ENCODE measurements around the gene ASB13.

Gene ASB13

DNA sequence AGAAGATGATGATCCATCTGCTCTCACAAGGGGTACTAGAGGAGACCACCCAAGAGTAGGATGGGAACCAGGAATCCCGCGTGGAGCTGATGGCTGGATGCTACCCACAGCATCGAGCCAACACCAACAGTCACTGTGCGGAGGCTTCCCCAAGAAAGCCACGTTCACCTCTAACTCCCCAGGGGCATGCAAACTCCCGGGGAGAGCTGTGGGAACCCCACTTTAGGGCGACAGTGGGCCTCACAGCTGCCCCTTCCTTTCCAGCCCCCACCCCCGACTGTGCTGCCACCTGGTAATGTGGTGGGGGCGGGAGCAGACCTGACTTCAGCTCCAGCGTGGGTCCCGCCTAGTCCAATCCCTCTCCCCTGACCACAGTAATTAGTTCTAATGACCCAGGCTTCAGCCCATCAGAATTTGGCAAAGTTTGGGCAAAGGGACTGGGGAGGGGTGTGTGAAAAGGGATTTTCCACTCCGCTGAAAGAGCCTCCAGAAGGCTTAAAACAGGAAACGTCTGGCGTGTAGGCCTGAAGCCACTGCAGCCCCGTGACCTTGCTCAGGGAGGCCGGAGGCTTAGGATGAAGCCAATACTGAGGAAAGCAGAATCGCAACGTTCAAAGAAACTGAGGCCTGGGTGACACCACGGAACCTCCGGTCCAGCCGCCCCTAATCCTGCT is 20.3 kb downstream of the ASB13 start:
- no peak for DNase-seq

GRCh38 chr10:5645375-5645774 is 21.0 kb downstream of the ASB13 start:
- DNase-seq: no peak

GRCh38 chr10:5644930-5645329 is 21.5 kb downstream of the ASB13 start:
- DNase-seq: no peak

- DNase-seq: no peak
Measured at GRCh38 chr10:5643346-5644067, 22.9 kb downstream of the ASB13 start.

DNA sequence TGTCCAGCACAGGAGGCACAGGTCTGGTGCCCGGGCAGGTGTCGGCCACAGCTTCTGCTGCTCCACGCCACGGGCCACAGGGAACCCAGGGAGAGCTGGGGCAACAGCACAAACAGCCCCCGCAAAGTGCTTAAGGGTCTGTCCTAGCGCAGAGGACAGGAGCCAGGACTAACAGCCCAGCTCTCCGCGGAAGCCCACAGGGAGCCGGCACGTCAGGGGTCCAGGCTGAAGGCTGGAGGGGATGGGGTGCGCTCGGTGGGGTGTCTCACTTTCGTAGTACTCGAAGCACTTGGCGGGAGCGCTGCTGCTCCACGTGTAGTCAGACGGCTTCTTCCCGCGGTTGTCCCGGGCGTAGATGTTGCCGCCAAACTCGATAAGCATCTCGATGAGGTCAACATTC is 24.9 kb downstream of the ASB13 start:
- no peak for DNase-seq

GRCh38 chr10:5640501-5640900 is 25.9 kb downstream of the ASB13 start:
- no peak for DNase-seq

GRCh38 chr10:5640036-5640435 is 26.4 kb downstream of the ASB13 start:
- no peak for DNase-seq

- DNase-seq: no peak
Measured at GRCh38 chr10:5639066-5639465, 27.3 kb downstream of the ASB13 start.

DNA sequence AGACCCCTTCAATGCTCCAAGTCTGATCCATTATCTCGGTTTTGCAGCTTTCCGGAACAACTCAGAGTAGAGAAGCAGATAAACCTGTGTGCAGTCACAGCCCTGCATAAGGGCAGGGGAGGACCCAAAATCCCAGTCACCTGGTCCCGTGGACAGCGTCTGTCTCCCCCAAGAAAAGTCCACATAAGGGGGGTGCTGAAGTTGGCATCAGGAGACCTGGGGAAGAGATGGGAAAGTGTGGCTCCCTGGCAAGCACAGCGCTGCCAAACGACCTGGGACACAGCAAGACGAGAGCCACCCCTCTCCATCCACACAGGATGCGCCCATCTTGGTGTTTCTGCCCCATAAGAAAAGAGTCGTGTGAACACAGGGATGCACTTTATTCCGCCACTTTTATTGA is 27.9 kb downstream of the ASB13 start:
- no peak for DNase-seq

GRCh38 chr10:5634918-5635317 is 31.5 kb downstream of the ASB13 start:
- DNase-seq: no peak

GRCh38 chr10:5633166-5633749 is 33.1 kb downstream of the ASB13 start:
- no peak for DNase-seq

GRCh38 chr10:5632446-5632845 is 33.9 kb downstream of the ASB13 start:
- no peak for DNase-seq

DNA sequence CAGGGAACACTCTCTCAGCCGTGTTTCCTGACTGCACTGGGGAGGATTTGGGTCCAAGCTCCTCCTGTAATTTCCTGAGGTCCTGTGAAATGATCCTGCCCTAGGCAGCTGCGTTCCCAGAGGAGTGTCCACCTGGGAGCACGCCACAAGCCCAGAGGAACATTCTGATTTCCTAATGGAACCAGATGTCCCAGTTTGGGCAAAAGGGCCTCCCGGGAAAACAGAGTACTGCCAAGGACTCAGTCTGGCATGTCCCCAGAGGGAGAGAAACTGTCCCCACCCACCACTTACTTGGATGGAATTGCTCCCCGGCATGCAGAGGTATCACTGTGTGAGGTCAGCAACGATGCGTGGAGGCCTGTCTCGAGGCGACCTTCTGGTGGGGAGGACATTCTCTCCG is 34.5 kb downstream of the ASB13 start:
- DNase-seq: no peak

DNA sequence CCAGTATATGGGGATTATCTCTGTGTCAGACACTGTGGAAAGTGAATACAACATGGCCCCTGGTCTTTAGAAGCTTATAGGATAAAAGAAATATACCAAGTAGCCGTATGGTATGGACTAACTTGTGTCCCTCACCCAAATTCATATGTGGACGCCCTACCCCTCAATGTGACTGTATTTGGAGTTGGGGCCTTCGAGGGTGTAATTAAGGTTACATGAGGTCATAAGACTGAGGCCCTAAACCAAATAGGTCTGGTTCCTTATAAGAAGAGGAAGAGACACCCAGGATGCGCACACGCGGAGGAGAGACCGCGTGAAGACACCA is 36.3 kb downstream of the ASB13 start:
- no peak for DNase-seq

DNA sequence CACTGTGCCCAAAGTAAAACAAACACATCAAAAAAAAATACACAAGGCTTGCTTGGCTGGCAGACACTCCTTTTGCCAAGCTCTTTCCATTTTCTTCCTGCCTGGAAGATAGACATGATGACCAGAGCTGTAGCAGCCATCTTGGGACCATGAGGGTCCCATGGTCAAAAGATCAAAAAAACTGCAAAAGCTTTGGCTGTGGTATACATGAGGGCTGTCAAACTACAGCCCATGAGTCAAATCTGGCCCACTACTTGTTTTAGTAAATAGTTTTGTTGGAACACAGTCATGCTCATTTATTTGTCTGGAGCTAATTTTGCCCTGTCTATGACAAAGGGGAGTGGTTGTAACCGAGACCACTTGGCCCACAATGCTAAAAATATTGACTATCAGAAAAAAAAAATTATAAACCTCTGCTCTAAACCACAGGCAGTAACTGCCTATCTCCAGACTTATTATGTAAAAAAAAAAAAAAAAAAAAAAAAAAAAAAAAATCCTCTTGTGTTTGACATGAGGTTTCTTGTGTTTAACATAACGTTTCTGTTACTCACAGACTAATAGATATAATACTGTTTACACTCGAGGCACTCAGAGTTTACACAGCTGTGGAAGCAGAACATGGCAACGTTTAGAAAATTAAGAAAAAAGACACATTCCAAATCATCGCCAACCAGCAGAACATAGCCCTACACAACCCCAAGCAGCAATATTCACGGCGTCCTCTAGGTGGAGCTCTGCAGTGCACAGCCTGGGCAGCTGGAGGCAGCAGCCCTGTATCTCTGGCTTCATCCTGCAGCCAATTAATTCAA is 36.9 kb downstream of the ASB13 start:
- peak; percentile 72 for DNase-seq

DNA sequence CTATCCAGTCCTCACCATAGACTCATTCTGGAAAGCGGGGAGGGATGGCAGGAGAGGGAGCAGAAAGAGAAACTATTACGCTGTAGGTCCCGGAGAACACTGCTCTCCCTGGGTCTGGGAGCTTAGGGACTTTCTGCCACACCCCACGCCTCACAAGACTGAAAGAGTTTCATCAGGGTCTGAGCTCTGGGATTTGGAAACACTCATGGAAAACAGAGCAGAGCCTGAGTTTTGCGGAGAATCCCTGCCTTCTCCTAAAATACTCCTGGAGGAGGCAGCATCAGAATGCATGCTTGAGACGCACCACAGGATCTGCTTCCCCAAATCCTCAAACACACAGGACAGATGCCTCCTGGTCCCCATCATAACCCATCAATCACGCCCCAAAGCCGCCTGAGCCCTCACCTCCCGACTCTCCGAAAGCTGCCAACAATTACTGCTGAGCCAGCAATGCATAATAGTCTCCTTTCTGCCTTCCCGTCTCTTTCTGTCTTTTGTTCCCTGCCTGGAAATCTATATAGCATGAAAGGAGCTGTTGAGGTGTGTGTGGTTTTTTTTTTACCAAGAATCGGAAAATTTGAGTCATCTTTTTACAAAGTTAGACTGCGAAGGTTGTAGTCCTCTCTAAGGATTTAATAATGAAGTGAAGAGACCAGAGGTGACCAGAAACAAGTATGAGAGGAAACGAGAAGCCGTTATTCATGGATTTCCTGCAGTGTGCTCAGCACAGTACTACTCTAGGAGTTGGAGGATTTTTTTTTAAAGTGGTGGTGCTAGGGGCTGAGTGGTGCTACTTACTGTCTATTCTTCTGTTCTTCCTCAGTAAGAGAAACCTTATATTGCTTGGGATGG is 37.7 kb downstream of the ASB13 start:
- DNase-seq: no peak

DNA sequence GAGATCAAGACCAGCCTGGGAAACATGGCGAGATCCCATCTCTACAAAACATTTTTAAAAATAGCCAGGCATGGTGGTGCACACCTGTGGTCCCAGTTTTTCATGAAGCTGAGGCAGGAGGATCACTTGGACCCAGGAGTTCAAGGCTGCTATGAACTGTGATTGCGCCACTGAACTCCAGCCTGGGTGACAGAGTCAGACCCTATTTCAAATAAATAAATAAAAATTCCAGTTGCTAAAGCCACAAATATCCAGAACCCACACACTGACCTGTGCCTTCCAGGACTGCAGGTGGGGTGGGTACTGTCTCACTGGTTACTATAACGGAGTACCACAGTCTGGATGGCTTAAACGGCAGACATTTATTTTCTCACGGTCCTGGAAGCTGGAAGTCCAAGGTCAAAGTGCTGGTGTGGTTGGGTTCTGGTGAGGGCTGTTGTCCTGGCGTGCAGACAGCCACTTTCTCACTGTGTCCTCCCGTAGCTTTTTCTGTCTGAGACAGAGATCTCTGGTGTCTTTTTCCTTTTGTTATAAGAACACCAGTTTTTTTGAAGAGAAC is 38.8 kb downstream of the ASB13 start:
- DNase-seq: no peak

GRCh38 chr10:5625992-5626777 is 40.2 kb downstream of the ASB13 start:
- DNase-seq: no peak

- no peak for DNase-seq
Measured at GRCh38 chr10:5624701-5625100, 41.7 kb downstream of the ASB13 start.

DNA sequence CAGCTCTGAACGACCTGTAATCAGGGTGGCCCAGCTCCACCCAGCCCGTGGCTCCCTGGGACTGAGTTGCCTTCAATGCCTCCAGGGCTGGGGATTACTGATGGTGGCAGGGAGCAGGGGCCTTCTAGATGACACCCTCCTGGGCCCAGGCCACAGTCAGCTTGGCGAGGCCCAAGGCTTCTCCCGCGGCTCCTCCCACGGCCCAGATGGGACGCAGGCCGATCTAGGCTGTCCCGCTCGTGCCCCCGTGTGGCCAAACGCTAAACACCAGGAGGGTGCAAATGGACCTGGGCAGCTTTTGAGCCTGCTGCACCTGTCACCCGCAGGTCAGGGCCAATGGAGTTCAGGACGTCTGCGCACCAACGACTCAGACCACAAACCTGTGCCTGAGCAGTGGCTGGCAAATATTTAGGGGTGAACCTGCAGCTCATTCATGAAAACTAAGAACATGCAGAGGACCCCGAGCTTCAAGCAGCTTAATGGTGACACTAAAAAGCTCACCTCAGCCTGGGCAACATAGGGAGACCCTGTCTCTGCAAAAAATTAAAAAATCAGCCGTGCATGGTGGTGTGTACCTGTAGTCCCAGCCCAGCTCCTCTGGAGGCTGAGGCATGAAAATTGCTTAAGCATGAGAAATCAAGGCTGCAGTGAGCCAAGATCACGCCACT is 43.2 kb downstream of the ASB13 start:
- DNase-seq: peak; percentile 64

All from effector CD4-positive, alpha-beta T cell (primary cell).